Thoracic aorta (tissue), 2 donors: ENCODE data around the gene SNAP29. TPM values are rescaled to one million over a fixed set of nuclear protein-coding genes. Genes with fewer than 3 reads are reported as not detected.
"Not testable (repeated sequence)": the region's sequence is repeated elsewhere in the genome, so short reads cannot be mapped to it uniquely, and the experiment has no call there.

Experiments used
- ATAC-seq: fragments of 150-250 bp; one replicate; pipeline ENCODE4 v1.8.0; 2017; ENCODE audit warnings: low read depth; ENCODE audit not compliant: insufficient number of reproducible peaks, low FRiP score
- DNase-seq: peaks from one replicate; pipeline ENCODE4 v3.0.0-alpha.2; 2020; ENCODE audit warnings: low spot score
- H3K27ac ChIP-seq, 2 donors: fragments of 200-600 bp; sonication (generic); 1 replicate in 1 of 2; 2 replicates in 1 of 2; pipeline ENCODE4 v1.5.1; 2016; ENCODE audit warnings: mild to moderate bottlenecking in 2 of 2, moderate library complexity in 2 of 2
- H3K27me3 ChIP-seq: fragments of 200-600 bp; sonication (generic); replicated peaks from 2 replicates; pipeline ENCODE4 v1.6.0; 2016; ENCODE audit warnings: mild to moderate bottlenecking; ENCODE audit not compliant: insufficient read depth
- H3K36me3 ChIP-seq: fragments of 200-600 bp; sonication (generic); one replicate; pipeline ENCODE4 v1.5.1; 2016
- H3K4me1 ChIP-seq, 2 donors: fragments of 200-600 bp; sonication (generic); 1 replicate in 1 of 2; 2 replicates in 1 of 2; pipeline versions ENCODE4 v1.5.1 to v1.6.0; 2016; ENCODE audit warnings: low read depth in 2 of 2, mild to moderate bottlenecking in 1 of 2; ENCODE audit not compliant: control insufficient read depth in 1 of 2
- H3K4me3 ChIP-seq: fragments of 200-600 bp; sonication (generic); 2 replicates; pipeline ENCODE4 v1.5.1; 2016; ENCODE audit warnings: mild to moderate bottlenecking
- H3K9me3 ChIP-seq: fragments of 200-600 bp; sonication (generic); 2 replicates; pipeline ENCODE4 v1.5.1; 2016
- CTCF ChIP-seq: fragments of 200-600 bp; sonication (generic); IDR thresholded peaks from one replicate; pipeline ENCODE4 v1.5.1; 2019; ENCODE audit warnings: antibody characterized with exemption
- total RNA-seq, 2 donors: library from RNA; depleted of rRNA; stranded (reverse); fragments of >200 nt; gene quantifications; one replicate each; pipeline versions ENCODE4 v1.1.0 to v1.2.3, GENCODE V29; 2016

The SNAP29 gene
- total RNA-seq, 2 donors from 2014 or later = 18.2 to 20.6 TPM

GRCh38 chr22:20926243-20926642 is 67.4 kb downstream of the SNAP29 start:
- Histone ChIP-seq H3K9me3 (no peaks in the 10 kb centered on the region), H3K36me3 (no peaks in the 10 kb centered on the region), H3K27ac (no peak overlapping the region), H3K4me1 (peaks cover 7 to 23% of the 10 kb centered on the region in 2 donors), H3K4me3 (no peak overlapping the region), H3K27me3 (no peaks in the 10 kb centered on the region)
- no peak for TF ChIP-seq CTCF
- no peak for ATAC-seq
- no peak for DNase-seq

GRCh38 chr22:20927940-20928572 is 69.2 kb downstream of the SNAP29 start:
- Histone ChIP-seq H3K9me3 (no peaks in the 10 kb centered on the region), H3K27ac (no peak overlapping the region), H3K4me3 (no peak overlapping the region), H3K36me3 (no peaks in the 10 kb centered on the region), H3K27me3 (no peaks in the 10 kb centered on the region), H3K4me1 (peaks cover 9 to 20% of the 10 kb centered on the region in 2 donors)
- TF ChIP-seq CTCF = no peak
- ATAC-seq (no peak), DNase-seq (no peak)

- Histone ChIP-seq H3K9me3 (no peaks in the 10 kb centered on the region), H3K4me1 (peaks cover 9 to 20% of the 10 kb centered on the region in 2 donors)
These were observed 69.8 kb downstream of the SNAP29 start for GRCh38 chr22:20928573-20928967.

GRCh38 chr22:20930004-20930403 is 71.2 kb downstream of the SNAP29 start:
- H3K27ac ChIP-seq = no peak overlapping the region
- peaks cover 9% of the 10 kb centered on the region for H3K36me3 ChIP-seq
- H3K4me3 ChIP-seq = no peak overlapping the region
- no peak for ATAC-seq
- no peaks in the 10 kb centered on the region for H3K9me3 ChIP-seq
- no peaks in the 10 kb centered on the region for H3K27me3 ChIP-seq
- TF ChIP-seq CTCF = no peak
- DNase-seq = no peak
- H3K4me1 ChIP-seq = peaks cover 9 to 20% of the 10 kb centered on the region in 2 donors

More at GRCh38 chr22:20928573-20928967, 69.8 kb downstream of the SNAP29 start:
- ATAC-seq = no peak
- no peak overlapping the region for H3K27ac ChIP-seq
- H3K27me3 ChIP-seq = no peaks in the 10 kb centered on the region
- no peak for DNase-seq
- H3K4me3 ChIP-seq = no peak overlapping the region
- TF ChIP-seq CTCF = no peak
- H3K36me3 ChIP-seq = no peaks in the 10 kb centered on the region

- not testable (repeated sequence) for H3K27ac ChIP-seq, H3K9me3 ChIP-seq, H3K4me3 ChIP-seq, ATAC-seq, DNase-seq, H3K27me3 ChIP-seq
- Histone ChIP-seq H3K4me1 (peaks cover 9 to 21% of the 10 kb centered on the region in 2 donors), H3K36me3 (peaks cover 12% of the 10 kb centered on the region)
These were observed 71.6 kb downstream of the SNAP29 start for GRCh38 chr22:20930435-20930834.
